DMS153 treated with DMSO at 0.1 percent for 48 hours (cell line): ENCODE results near the gene RSAD1.

ENCODE experiments used
- DNase-seq: peaks from one replicate; lab custom pipeline; 2025; ENCODE audit not compliant: unreplicated experiment; lab: John Stamatoyannopoulos, UW

Gene RSAD1

DNA sequence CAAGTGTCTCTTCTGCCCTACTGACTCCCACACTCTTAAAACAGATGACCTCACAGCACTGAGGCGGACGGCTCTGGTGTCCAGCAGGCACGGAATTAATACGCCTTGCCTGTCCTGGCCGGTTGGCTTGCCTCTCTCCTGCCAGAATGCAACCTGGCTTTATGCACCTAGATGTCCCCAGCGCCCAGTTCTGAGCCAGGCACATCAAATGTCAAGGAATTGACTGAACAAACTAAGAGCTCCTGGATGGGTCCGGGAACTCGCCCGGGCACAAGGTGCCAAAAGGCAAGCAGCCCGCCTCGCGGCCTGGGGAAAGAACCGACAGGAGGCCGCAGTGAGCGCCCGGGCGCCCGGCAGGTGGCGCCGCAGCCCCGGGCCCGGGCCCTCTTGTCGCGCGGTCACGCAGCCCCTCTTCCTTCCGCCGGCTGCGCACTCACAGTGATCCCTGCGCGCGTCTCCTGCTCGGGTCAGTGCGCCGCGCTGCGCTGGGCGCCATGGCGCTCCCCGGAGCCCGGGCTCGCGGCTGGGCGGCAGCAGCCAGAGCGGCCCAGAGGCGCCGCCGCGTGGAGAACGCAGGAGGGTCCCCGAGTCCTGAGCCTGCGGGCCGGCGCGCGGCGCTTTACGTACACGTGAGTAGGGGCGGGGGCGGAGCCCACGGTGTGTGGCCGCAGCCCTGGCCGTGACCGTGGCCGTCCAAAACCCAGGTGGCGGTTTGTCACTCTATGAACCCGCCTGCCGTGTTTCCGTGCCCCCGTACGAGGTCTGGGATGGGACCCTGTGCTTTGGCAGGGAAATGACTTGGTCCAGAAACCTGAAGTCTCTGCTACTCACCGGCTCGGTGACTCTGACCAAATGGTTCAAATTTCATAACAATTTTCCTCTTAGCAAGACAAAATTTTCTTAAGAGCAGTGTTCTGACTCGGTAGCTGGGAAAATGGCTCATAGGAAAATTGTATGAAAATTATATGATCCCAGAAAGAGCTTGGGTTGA is at the start of gene RSAD1:
RSAD1 (plus strand) TSS at position 470 of the 991 bp plus-strand sequence; CDS start at position 495, 25 bp downstream.
- DNase-seq = peak; percentile 81

DNA sequence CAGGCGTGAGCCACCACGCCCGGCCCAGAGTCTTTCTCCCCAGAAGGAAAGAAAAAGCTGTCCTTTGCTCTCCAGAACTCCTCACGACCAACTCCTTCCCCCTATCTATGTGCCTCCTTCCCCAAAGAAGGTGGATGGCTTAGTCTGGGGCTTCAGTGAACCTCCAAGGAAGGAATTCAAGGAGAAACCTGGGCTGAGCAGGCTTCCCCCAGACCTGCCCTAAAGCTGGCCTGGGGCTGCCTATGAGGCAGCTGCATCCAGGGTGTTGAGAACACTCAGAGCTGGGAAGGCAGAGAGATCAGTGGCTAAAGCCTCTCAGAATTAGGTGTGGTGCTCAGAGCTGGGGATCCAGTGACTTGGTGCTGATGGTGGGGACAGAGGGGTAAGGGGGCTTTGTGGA is 48.9 kb upstream of the RSAD1 start:
- no peak for DNase-seq

- no peak for DNase-seq
These were observed 47.6 kb upstream of the RSAD1 start for GRCh38 chr17:50430821-50431618.

- no peak for DNase-seq
These were observed 46.4 kb upstream of the RSAD1 start for GRCh38 chr17:50432125-50432762.

- no peak for DNase-seq
These were observed 41.3 kb upstream of the RSAD1 start for GRCh38 chr17:50437409-50437808.

DNA sequence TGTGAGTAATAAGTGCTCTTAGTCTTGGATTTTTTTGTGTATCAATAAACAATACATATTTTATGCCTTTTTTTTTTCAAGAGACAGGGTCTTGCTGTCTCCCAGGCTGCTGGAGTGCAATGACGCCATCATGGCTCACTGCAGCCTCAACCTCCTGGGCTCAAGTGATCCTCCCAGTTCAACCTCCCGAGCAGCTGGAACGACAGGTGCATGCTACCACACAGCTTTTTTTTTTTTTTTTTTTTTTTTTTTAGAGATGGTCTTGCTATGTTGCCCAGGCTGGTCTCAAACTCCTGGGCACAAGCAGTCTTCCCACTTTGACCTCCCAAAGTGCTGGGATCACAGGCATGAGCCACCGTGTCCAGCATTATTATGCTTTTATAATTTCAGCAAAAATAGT is 39.7 kb upstream of the RSAD1 start:
- DNase-seq = no peak

DNA sequence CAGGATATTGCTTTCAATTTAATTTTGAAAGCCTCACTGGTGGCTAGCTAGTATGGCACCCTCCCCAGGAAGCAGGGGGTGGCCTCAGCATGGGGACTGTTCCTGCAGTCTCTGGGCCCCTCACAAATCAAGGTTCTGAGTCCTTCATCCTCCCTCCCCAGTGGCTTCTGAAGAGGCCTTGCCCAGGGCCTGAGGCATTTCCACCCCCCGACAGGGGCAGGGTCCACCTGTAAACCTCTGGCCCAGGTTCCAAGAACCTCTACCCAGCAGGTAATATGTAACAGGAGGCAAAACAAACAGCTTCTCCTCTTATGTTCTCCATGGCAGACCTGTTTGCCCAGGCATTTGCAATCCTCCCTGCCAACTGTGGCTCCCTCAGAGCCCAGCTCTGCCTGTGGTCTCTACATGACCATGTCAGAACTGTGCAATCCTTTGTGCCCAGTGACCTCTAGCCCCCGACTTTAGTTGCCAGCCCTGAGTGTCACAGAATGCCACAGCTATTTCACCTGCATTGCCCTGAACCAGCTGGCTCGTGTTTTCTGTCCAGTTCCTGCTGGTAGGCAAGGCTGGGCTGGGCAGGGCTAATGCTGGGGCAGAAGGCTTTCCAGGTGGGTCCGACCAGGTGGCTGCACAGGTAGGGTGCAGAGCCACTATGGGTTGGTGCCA is 38.4 kb upstream of the RSAD1 start:
- no peak for DNase-seq

DNA sequence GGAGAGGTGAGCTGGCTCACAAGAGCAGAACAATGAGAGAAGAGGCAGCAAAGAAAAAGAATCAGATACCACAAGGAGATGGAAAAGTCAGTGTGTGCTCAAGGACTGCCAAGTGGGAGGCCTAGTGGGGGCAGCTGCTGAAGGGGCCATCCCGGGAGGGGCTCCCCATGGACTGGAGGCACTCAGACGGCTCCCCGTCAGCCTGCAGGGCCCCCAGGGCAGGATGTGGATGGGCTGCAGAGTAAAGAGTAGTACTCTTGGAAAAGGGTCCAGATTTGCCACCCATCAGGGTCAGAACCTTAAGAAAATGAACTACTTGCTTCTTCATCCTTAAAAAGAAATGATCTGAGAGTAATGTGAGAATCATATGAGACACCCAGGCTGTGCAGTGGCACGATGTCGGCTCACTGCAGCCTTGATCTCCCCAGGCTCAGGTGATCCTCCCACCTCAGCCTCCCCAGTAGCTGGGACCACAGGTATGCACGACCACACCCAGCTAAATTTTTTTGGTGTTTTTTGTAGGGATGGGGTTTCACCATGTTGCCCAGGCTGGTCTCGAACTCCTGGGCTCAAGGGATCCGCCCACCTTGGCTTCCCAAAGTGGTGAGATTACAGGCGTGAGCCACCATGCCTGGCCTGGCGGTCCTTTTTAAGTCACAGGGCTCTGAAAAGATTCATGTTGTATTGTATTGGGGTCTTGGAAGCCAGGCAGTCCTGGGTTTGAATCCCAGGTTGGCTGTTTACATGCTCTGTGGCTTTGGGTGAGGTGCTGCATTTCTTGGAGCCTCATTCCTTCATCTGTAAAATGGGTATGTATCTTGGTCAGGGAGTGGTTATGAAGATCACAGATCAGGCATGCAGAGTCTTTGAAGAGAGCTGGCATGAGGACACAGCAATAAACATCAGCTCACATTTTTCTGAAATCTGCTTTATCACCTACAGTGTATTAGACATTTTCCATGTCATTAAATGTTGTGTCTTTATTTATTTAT is 37.5 kb upstream of the RSAD1 start:
- no peak for DNase-seq

DNA sequence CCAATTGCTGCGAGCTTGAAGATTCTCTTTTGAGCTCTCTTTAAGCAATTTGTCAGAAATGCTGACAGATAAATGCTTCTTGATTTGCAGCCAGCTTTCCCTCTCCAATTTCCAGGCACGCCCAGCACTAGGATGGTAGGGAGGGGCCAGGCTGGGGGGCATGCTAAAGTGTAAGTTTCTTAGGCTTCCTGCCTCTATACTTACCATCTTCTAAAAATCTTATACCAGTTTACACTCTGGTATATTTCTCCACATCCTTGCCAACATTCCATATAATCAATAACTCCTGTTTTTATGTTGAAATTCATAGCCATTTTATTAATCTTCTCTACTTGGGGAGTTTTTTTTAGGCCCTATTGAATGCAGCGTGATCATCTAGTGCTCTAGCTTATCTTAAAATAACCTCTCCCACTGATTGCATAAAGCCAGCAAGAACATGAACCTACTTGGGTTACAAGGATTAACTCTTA is 35.1 kb upstream of the RSAD1 start:
- DNase-seq = no peak

DNA sequence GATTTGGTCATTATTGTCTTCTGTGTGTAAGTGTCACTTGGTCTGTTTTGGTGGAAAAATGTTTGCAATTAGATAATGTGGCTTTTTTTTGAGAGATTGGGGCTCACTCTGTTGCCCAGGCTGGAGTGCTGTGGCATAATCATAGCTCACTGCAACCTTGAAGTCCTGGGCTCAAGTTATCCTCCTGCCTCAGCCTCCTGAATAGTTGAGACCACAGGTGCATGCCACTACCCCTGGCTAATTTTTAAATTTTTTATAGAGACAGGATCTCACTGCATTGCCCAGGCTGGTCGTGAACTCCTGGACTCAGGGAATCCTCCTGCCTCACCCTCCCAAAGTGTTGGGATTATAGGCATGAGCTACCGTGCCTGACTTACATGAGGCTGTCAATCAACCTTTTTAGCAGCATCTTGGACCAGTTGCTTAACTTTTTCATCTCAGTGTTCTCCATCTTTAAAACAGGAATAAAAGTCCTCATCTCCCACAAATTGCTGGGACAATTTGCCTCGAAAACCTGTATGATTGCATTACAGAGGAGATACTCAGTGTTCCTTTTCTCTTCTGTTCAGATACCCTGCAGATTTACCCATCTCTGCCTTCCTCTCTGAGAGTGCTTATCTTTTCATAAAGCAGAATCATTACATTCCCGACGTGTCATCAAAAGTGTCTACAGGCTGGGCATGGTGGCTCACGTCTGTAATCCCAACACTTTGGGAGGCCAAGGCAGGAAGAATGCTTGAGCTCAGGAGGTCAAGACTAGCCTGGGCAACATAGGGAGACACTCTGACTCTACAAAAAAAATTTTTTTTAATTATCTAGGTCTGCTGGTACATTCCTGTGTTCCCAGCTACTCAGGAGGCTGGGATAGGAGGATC is 33.6 kb upstream of the RSAD1 start:
- no peak for DNase-seq

GRCh38 chr17:50445730-50446325 is 32.8 kb upstream of the RSAD1 start:
- no peak for DNase-seq

- DNase-seq = peak; percentile 36
These were observed 30.6 kb upstream of the RSAD1 start for GRCh38 chr17:50447870-50448595.

DNA sequence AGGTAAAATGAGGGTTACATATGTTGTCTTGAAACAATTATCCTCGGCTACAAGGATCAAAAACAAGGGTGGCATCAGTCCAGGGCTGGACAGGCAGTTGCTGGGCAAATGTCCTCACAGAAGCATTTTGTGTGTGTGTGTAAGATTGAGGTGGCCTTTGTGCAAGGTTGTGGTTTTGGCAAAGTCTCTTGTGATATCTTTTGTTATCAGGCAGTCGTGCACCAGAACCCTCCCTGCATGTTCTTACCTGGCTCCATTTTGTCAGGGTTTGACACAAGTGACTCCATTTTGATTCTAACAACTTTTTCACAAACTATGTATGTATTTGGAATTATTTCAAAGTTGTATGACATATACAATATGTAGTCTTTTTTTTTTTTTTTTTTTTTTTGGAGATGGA is 30.0 kb upstream of the RSAD1 start:
- no peak for DNase-seq

DNA sequence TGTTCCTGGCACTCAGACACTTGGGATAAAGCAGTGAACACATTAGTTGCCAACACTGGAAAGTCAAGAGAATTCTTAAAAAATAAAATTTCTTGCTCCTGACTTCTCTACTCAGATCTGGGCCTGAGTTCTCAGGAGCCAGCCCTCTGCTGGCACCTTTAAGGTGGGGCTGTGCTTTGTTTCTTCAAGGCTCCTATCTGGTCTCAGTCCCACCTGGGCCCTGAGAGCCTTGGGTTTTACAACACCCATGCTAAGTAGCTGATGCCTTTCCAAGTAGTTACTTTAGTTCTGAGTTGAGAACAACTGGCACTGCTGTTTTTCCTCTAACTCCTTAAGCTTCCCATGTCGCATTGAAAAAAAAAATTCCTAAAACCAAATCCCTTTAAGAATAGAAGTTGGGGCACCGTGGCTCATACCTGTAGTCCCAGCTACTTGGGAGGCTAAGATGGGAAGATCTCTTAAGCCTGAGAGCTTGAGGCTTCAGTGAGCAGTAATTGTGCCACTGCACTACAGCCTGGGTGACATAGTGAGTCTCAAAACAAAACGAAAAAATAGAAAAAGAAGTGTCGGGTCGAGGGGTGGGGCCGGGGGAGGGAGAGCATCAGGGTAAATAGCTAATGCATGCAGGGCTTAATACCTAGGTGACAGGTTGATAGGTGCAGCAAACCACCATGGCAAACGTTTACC is 26.6 kb upstream of the RSAD1 start:
- DNase-seq = no peak

DNA sequence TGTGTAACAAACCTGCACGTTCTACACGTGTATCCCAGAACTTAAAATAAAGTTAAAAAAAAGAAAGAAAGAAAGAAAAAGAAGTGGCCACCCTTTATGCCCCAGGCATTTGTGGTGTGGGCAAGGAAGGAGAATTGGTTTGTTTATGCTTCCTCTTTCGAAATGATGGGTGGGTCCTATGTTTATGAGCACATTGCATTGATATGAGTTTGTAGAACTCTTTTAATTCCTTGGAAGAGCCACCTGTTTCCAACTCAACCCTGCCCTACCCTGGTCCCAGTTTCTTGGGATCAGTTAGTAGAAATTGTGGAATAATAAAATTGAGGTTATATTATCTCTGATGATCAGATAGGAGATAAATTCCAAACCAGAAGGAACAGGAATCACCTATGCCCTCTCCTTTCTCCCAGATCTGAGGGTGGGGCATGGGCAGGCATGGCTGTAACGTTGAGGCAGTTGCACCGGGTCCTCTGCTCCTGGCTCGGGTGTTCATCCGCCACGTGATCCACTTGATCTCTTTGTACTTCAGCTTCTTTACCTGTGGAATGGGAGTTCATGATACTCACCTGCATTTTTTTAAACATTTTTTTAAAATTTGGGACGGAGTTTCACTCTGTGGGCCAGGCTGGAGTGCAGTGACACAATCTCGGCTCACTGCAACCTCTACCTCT is 25.9 kb upstream of the RSAD1 start:
- DNase-seq = no peak

- DNase-seq = no peak
These were observed 24.8 kb upstream of the RSAD1 start for GRCh38 chr17:50453901-50454300.
